ENCODE results near the gene PIGQ. TPM values are rescaled to one million over a fixed set of nuclear protein-coding genes. Genes with fewer than 3 reads are reported as not detected.

Gene PIGQ
- polyA plus RNA-seq, 3 donors = 11.4 to 39.8 (median 12.1) TPM

GRCh38 chr16:626787-627453 lies 57.2 kb downstream of the PIGQ start:
- H3K27me3 ChIP-seq (ENCODE audit: control insufficient read depth in 2 of 2, insufficient read depth in 2 of 2, low read length in 2 of 2) = no peaks in the 10 kb centered on the region
- Mint-ChIP-seq H3K27me3 (ENCODE audit: low read depth in 3 of 3) (peaks cover 2 to 12% (median 2%) of the 10 kb centered on the region in 3 donors), H3K27ac (peak overlapping the region in 2 of 7 donors; percentile 13 to 54), H3K4me3 (no peak overlapping the region), H3K4me1 (peaks cover 2% of the 10 kb centered on the region), H3K36me3 (peaks cover 31 to 60% of the 10 kb centered on the region in 2 donors), H3K9me3 (peaks cover 0 to 3% (median 0%) of the 10 kb centered on the region in 7 donors)
- H3K9me3 ChIP-seq (replicated peaks in 1 of 2; ENCODE audit: control insufficient read depth in 1 of 2, insufficient read depth in 1 of 2, low read length in 2 of 2) = no peaks in the 10 kb centered on the region
- no peak overlapping the region for H2AFZ ChIP-seq (ENCODE audit: insufficient read depth, low read depth, low read length, poor library complexity, severe bottlenecking)
- DNase-seq = no peak
- intact Hi-C loops (cut with micrococcal nuclease) = no loop called here
- H3K27ac ChIP-seq (ENCODE audit: low read depth in 1 of 2, low read length in 2 of 2) = no peak overlapping the region
- H3K36me3 ChIP-seq (replicated peaks in 1 of 2; ENCODE audit: control insufficient read depth in 1 of 2, insufficient read depth in 2 of 2, low read length in 2 of 2) = peaks cover 43 to 56% of the 10 kb centered on the region in 2 donors
- no peak for TF ChIP-seq CTCF (IDR thresholded peaks at IDR 0.05)
- peaks cover 10% of the 10 kb centered on the region for H3K79me2 ChIP-seq (ENCODE audit: insufficient read depth, low read length)
- peaks cover 4 to 18% of the 10 kb centered on the region in 2 donors for H3K4me1 ChIP-seq (ENCODE audit: control insufficient read depth in 1 of 2, insufficient read depth in 2 of 2, low read length in 2 of 2)
- no peak overlapping the region for H3K4me3 ChIP-seq (replicated peaks in 1 of 3; ENCODE audit: low read depth in 2 of 3, low read length in 3 of 3)
- H3K9ac ChIP-seq (ENCODE audit: insufficient read depth, low read length, poor library complexity, severe bottlenecking) = no peak overlapping the region
- H3K4me2 ChIP-seq (replicated peaks; ENCODE audit: extremely low read depth, low read length, poor library complexity, severe bottlenecking) = no peak overlapping the region
- WGBS (ENCODE audit: insufficient coverage) = 93% methylated on average over 27 of the region's 29 CpGs
- peaks cover 73% of the 10 kb centered on the region for H4K20me1 ChIP-seq (ENCODE audit: insufficient read depth, low read length)

- no peak for DNase-seq
- H3K4me3 Mint-ChIP-seq = no peak overlapping the region
- peaks cover 2% of the 10 kb centered on the region for H3K4me1 Mint-ChIP-seq
- Histone ChIP-seq H3K4me2 (replicated peaks; ENCODE audit: extremely low read depth, low read length, poor library complexity, severe bottlenecking) (no peak overlapping the region), H3K79me2 (ENCODE audit: insufficient read depth, low read length) (peaks cover 5% of the 10 kb centered on the region), H3K9me3 (replicated peaks in 1 of 2; ENCODE audit: control insufficient read depth in 1 of 2, insufficient read depth in 1 of 2, low read length in 2 of 2) (no peaks in the 10 kb centered on the region), H3K27me3 (ENCODE audit: control insufficient read depth in 2 of 2, insufficient read depth in 2 of 2, low read length in 2 of 2) (no peaks in the 10 kb centered on the region), H3K36me3 (replicated peaks in 1 of 2; ENCODE audit: control insufficient read depth in 1 of 2, insufficient read depth in 2 of 2, low read length in 2 of 2) (peaks cover 43 to 56% of the 10 kb centered on the region in 2 donors), H3K4me1 (ENCODE audit: control insufficient read depth in 1 of 2, insufficient read depth in 2 of 2, low read length in 2 of 2) (peaks cover 4 to 18% of the 10 kb centered on the region in 2 donors), H4K20me1 (ENCODE audit: insufficient read depth, low read length) (peaks cover 67% of the 10 kb centered on the region), H3K4me3 (replicated peaks in 1 of 3; ENCODE audit: low read depth in 2 of 3, low read length in 3 of 3) (no peak overlapping the region), H3K9ac (ENCODE audit: insufficient read depth, low read length, poor library complexity, severe bottlenecking) (no peak overlapping the region), H2AFZ (ENCODE audit: insufficient read depth, low read depth, low read length, poor library complexity, severe bottlenecking) (no peak overlapping the region), H3K27ac (ENCODE audit: low read depth in 1 of 2, low read length in 2 of 2) (no peak overlapping the region)
- H3K9me3 Mint-ChIP-seq = no peaks in the 10 kb centered on the region
- 93% methylated on average over 39 of the region's 50 CpGs for whole genome bisulfite sequencing (ENCODE audit: insufficient coverage)
- H3K36me3 Mint-ChIP-seq = peaks cover 31 to 56% of the 10 kb centered on the region in 2 donors
- H3K27ac Mint-ChIP-seq = peak overlapping the region in 2 of 7 donors; percentile 13 to 54
- no peak for TF ChIP-seq CTCF (IDR thresholded peaks at IDR 0.05)
- H3K27me3 Mint-ChIP-seq (ENCODE audit: low read depth in 3 of 3) = peaks cover 2 to 12% (median 5%) of the 10 kb centered on the region in 3 donors
- intact Hi-C loops (cut with micrococcal nuclease) = no loop called here
Measured at GRCh38 chr16:627454-628239, 57.9 kb downstream of the PIGQ start.

All from CD14-positive monocyte (primary cell).